ENCODE measurements around the gene LUC7L3. TPM values are rescaled to one million over a fixed set of nuclear protein-coding genes. Genes with fewer than 3 reads are reported as not detected.

Gene LUC7L3
- total and polyA plus RNA-seq, 2 of the 13 experiments (the other 11 are each of a cell fraction or from before 2014, with no cell fraction given) = 108 to 120 TPM

- TF ChIP-seq ZBTB40 (IDR thresholded peaks at IDR 0.05) (no peak), ZBTB40 (CRISPR knock-in tag; IDR thresholded peaks at IDR 0.05) (peak; percentile 87), TAF1 (CRISPR knock-in tag; IDR thresholded peaks at IDR 0.05) (peak; percentile 96), RFX1 (IDR thresholded peaks at IDR 0.05) (no peak), DBP (CRISPR knock-in tag; IDR thresholded peaks at IDR 0.05; ENCODE audit: not compliant biosample characterization) (no peak), E2F1 (CRISPR knock-in tag; IDR thresholded peaks at IDR 0.05) (peak; percentile 85), FOXK2 (IDR thresholded peaks at IDR 0.05) (peak; percentile 90), ASH2L (IDR thresholded peaks at IDR 0.05; ENCODE audit: insufficient read length, low read depth, low read length) (peak; percentile 88), ZNF691 (CRISPR knock-in tag; IDR thresholded peaks at IDR 0.05; ENCODE audit: borderline replicate concordance, low read depth) (peak; percentile 99), SMC3 (IDR thresholded peaks at IDR 0.05; ENCODE audit: low read length) (peak; percentile 17; the same call in 1 of the 2 replicates), ZNF121 (CRISPR knock-in tag; IDR thresholded peaks at IDR 0.05) (peak; percentile 88), ZNF883 (CRISPR knock-in tag; IDR thresholded peaks at IDR 0.05; ENCODE audit: not compliant biosample characterization) (peak; percentile 57), ZNF547 (CRISPR knock-in tag; IDR thresholded peaks at IDR 0.05) (peak; percentile 81; the same call in 1 of the 2 replicates)
These were observed 34.6 kb upstream of the LUC7L3 start (continued) for GRCh38 chr17:50684612-50685333.
